ENCODE data around the gene EYA3.

Gene EYA3

DNA sequence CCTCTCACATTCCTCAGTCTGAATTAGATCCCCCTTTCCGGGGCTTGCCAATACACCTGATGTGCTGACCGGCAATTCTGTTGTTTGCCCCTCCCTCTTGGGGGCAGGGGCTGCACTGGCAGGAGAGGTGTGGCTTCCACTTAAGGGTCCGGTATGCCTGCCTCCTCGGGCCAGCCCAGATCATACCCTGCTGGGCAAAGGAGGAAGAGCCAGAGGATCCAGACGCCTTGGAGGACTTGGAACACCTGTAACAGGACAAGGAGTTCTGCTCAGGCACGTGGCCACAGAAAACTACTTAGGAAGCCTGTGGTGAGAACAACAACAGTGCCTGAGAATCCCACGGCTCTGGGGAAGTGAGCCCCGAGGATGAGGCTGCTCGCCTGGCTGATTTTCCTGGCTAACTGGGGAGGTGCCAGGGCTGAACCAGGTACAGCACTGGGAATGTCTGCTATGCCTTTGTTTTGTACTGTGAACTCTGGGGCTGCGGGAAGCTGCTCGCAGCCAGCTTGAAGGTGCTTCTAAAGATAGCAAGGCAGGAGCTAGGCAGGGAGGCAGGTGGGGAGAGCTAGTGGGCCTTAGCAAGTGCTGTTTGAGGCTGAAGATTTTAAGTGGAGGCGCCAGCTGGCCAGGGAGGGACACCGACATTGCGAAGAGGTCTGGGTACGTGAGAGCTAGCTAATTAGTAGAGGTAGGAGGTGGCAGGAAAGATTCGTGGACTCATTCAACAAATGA, 153.4 kb downstream of the EYA3 start, which contains the start of gene SMPDL3B:
SMPDL3B (plus strand) TSS at position 183 of the 732 bp plus-strand sequence; CDS start at position 367, 184 bp downstream.
- H3K4me3 Mint-ChIP-seq: peak within 1 kb of the TSS; percentile 1

GRCh38 chr1:27931759-27932158, 156.7 kb downstream of the EYA3 start:
- no peak overlapping the region for H3K4me3 Mint-ChIP-seq
- peak overlapping the region; percentile 65 for H3K27ac Mint-ChIP-seq
- H3K4me1 Mint-ChIP-seq: peaks cover 45% of the 10 kb centered on the region
- DNase-seq: no peak
- CTCF ChIA-PET: interaction anchor here (1.9 kb wide), 1 partner anchor 9 kb away, joined by 6 read pairs; no protein-coding TSS in a partner anchor
- no peaks in the 10 kb centered on the region for H3K36me3 Mint-ChIP-seq
- H3K9me3 Mint-ChIP-seq: no peaks in the 10 kb centered on the region
- peaks cover 43% of the 10 kb centered on the region for H3K27me3 Mint-ChIP-seq

More for the DNA sequence above, 153.4 kb downstream of the EYA3 start, which contains the start of gene SMPDL3B:
- Mint-ChIP-seq H3K27me3 (peaks cover 54% of the 10 kb centered on the region), H3K36me3 (no peaks in the 10 kb centered on the region), H3K9me3 (no peaks in the 10 kb centered on the region), H3K27ac (no peak within 1 kb of the TSS), H3K4me1 (peaks cover 53% of the 10 kb centered on the region)
- no peak for DNase-seq
- CTCF ChIA-PET: interaction anchor here (0.6 to 1.1 kb wide), 4 partner anchors 10 to 176 kb away, joined by 3 read pairs; partner anchors contain the start of gene EYA3

DNA sequence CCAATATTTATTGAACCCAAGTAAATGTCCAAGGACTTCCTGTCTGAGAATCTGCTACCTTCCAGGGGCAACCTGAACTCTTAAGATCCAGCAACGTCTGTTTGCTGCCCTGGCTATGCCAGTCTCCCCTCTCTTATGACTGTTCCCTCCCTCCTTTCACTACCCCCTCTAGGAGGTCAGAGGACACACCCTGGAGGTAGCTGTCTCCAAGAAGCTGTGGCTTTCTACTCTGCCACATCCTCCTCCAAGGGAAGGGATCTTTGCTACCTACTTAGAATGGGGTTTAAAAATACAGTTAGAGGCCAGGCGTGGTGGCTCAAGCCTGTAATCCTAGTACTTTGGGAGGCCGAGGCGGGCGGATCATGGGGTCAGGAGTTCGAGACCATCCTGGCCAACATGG, 157.2 kb downstream of the EYA3 start:
- Mint-ChIP-seq H3K36me3 (no peaks in the 10 kb centered on the region), H3K27me3 (peaks cover 37% of the 10 kb centered on the region), H3K4me1 (peaks cover 45% of the 10 kb centered on the region), H3K27ac (peak overlapping the region; percentile 65), H3K9me3 (no peaks in the 10 kb centered on the region), H3K4me3 (no peak overlapping the region)
- CTCF ChIA-PET: interaction anchor here (1.9 kb wide), 1 partner anchor 9 kb away, joined by 6 read pairs; no protein-coding TSS in a partner anchor
- DNase-seq: peak; percentile 31

- H3K27ac Mint-ChIP-seq: no peak overlapping the region
- peaks cover 28% of the 10 kb centered on the region for H3K4me1 Mint-ChIP-seq
- no peak overlapping the region for H3K4me3 Mint-ChIP-seq
- H3K9me3 Mint-ChIP-seq: no peaks in the 10 kb centered on the region
- no peaks in the 10 kb centered on the region for H3K36me3 Mint-ChIP-seq
- CTCF ChIA-PET: interaction anchor here (0.9 to 2.7 kb wide), 3 partner anchors 9 to 48 kb away, joined by 3 to 9 read pairs (median 3); no protein-coding TSS in a partner anchor
- no peak for DNase-seq
- peaks cover 13% of the 10 kb centered on the region for H3K27me3 Mint-ChIP-seq
Observed at GRCh38 chr1:27928216-27928954, 160.0 kb downstream of the EYA3 start.

DNA sequence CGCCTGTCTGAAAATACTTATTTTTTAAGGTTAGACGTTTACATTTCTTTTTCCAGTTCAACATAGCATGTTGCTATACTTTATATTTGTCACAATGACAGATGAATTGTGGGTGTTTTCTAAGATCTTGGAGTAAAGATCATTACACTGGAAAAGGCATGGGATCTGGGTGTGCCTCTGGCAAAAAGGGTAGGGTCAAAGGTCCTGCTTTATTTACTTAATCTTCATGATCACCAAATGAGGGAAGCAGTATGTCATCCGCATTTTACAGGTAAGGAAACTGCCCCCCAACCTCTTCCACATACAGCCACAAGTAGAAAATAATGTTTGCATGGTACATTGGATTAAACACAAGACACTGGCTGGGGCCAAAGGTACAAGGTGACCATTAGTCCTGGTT, 166.1 kb downstream of the EYA3 start:
- H3K27me3 Mint-ChIP-seq: peaks cover 24% of the 10 kb centered on the region
- no peak for DNase-seq
- no peak overlapping the region for H3K4me3 Mint-ChIP-seq
- no peaks in the 10 kb centered on the region for H3K4me1 Mint-ChIP-seq
- no peaks in the 10 kb centered on the region for H3K36me3 Mint-ChIP-seq
- no peaks in the 10 kb centered on the region for H3K9me3 Mint-ChIP-seq
- H3K27ac Mint-ChIP-seq: no peak overlapping the region
- CTCF ChIA-PET: no interaction called here
